VCaP (cell line): ENCODE data around the gene HDAC10.

ENCODE experiments used
- H3K27ac ChIP-seq: fragments of 450-650 bp; 2 replicates; pipeline ENCODE4 v1.5.1; 2017
- CTCF ChIP-seq: fragments of 450-650 bp; conservative IDR thresholded peaks from 2 replicates; pipeline ENCODE4 v1.5.1; 2017; ENCODE audit warnings: mild to moderate bottlenecking, moderate library complexity

Gene HDAC10

GRCh38 chr22:50243685-50244419 lies 7.2 kb downstream of the HDAC10 start:
- no peak for TF ChIP-seq CTCF
- H3K27ac ChIP-seq = peak overlapping the region; percentile 80

- H3K27ac ChIP-seq = peak overlapping the region; percentile 80; the same call in 1 of the 2 replicates
- TF ChIP-seq CTCF = no peak
Observed at GRCh38 chr22:50242406-50242949, 8.6 kb downstream of the HDAC10 start.

GRCh38 chr22:50238755-50239154 lies 12.3 kb downstream of the HDAC10 start:
- TF ChIP-seq CTCF = no peak
- H3K27ac ChIP-seq = no peak overlapping the region

- TF ChIP-seq CTCF = peak; percentile 71
Observed at GRCh38 chr22:50236731-50237409, 14.2 kb downstream of the HDAC10 start.

DNA sequence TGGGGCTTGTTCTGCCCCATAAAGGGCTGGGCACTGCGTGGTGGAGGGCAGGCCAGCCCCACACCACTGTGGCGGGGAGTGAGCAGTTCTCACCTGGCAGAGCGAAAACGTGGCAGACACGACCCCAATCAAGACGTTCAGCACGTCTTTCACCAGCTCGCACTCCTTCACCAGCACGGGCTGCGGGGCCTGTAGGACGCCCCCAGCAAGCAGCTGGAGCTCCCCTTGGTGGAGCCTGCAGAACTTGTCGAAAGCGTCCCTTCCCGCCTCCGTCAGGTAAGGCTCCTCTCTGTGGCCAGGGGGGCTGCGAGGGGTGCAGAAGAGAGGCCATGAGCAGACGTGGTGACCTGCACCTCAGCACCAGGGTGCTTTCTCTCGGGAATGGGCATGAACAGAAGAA lies 17.8 kb downstream of the HDAC10 start:
- no peak for TF ChIP-seq CTCF
- no peak overlapping the region for H3K27ac ChIP-seq

More at GRCh38 chr22:50236731-50237409, 14.2 kb downstream of the HDAC10 start:
- no peak overlapping the region for H3K27ac ChIP-seq

- no peak for TF ChIP-seq CTCF
- no peak overlapping the region for H3K27ac ChIP-seq
Observed at GRCh38 chr22:50232481-50233151, 18.4 kb downstream of the HDAC10 start.

DNA sequence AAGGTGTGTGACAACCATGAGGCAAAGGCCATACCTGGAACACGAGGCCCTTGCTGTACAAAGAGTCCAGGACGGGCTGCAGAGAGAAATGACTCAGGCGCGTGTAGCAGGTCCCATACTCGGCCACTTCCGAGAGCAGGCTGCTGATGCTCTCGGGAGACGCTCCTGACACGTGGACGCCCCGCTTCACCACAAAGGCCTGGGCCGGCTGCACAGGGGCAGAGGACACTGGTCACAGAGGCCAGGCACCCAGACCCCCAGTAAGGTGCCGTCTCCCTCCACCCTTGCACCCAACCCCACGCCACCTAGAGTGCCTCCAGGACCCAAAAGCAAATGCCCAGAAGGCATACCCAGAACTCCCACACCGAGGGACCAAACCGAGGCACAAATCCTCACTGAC lies 21.7 kb downstream of the HDAC10 start:
- no peak overlapping the region for H3K27ac ChIP-seq
- no peak for TF ChIP-seq CTCF
